CD4-positive, alpha-beta T cell treated with Interleukin-17A for 1 hour (primary cell): ENCODE measurements around the gene AGAP6.
"Not testable (repeated sequence)": the region's sequence is repeated elsewhere in the genome, so short reads cannot be mapped to it uniquely, and the experiment has no call there.

Experiments used
- DNase-seq: peaks from one replicate; pipeline ENCODE4 v3.0.0-alpha.2; 2020

AGAP6 gene

DNA sequence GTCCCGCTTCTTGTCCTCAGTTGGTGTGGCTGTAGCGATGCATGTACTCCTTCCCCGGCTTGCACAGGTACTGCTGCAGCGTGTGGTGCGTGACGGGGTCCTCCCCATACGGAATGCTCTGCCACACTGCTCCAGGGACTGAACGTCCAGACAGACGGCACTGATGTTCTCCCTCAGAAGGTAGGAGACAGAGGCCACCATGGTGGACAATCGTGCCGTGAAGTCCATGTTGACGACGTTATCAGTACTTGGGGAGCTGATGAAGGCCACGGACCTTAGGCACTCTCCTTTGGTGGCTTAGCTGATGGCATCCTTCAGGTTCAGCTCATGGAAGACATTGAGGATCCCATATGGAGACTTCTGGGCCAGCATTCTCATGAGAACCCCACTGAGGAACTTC, 37.4 kb downstream of the AGAP6 start:
- no peak for DNase-seq

DNA sequence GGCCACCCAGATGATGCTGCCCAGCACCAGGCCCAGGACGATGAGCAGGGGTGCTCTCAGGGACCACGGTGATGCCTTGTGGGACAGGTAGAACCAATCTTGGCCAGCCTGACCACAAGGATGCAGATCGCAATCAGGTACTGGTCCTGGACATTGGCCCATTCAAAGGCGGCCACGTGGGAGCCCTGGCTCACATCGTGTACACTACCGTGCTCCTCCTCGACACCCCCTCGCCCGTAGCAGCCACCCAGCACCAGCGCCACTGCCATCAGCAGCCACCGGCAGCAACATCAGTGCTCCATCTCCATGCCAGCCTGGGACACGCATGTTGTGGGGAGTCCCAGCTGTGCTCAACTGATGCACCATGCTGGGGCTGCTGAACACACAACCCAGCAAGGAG, 39.0 kb downstream of the AGAP6 start:
- no peak for DNase-seq

DNA sequence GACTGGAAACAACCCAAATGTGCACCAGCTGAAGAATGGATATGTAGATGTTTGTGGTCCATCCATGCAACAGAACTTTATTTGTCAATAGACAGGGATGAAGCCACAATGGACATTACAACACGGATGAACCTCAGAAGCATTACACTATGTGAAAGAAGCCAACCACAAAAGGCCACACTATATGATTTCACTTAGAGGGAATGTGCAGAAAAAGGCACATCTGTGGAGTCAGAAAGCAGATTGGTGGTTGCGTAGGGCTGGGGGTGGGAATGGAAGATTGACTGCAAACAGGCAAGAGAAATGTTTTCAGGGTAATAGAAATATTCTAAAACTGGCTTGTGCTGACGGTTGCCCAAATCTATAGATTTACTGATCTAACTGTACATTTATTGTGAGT, 45.3 kb downstream of the AGAP6 start:
- no peak for DNase-seq

DNA sequence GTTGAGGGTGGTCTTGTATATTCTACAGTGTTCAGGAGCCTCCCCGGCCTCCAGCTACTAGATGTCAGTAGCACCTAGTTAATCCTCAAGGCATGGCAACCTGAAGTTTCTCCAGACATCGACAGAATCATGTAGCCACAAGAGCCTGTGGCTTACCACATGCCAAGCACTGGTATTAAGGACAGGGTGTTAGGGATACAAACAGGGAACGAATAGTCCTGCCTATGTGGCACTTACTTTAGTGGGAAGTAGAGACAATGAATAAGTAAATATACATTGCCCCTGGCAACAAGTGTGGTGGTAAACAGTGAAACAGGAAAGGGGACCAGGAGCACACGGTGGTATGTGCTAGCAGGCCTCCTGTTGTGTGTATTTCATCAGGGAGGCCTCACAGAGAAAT, 47.1 kb downstream of the AGAP6 start:
- DNase-seq: not testable (repeated sequence)

DNA sequence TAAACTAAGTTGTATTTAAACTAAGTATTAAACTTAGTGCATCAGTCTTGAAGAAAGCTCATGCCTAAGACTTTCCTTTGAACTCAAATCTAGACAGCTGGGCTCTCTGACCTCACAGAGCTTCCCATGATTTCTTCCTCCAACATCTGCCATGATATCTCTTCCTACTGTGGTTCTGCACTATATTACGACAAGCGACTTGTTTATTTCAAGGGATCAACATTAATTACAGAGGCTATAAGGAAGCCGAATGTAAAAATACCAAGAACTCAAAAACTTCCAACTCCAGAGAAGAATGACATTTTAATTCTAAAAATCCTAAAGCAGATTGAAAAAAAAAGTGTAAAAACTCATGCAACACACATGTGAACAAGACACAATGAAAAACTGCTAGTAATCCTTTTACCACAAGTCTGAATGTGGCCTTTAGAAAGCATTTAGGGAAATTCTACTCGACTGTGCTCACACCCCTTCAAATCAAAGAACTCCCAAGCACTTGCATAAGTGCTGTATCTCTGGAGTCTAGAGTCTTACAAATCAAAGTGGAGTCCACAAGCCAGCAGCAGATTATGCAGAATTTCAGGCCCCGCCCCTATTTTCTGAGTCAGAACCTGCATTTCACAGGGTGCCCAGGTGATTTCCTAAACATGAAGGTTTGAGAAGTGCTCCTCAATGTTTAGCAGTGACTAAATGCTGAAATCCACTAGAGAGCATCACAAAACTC, 56.9 kb downstream of the AGAP6 start:
- no peak for DNase-seq

DNA sequence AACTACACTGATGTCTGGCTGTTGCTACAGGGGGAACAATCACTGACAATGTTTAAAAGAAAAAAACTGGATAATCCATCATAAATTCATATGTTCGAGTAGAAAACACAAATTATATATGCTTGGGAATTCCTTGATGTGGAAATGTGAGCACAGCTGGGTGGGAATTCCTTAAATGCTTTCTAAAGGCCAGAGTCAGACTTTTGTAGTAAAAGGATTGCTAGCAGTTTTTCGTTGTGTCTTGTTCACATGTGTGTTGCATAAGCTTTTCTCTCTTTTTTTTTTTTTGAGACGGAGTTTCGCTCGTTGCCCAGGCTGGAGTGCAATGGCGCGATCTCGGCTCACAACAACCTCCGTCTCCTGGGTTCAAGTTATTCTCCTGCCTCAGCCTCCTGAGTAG, 58.3 kb downstream of the AGAP6 start:
- not testable (repeated sequence) for DNase-seq

DNA sequence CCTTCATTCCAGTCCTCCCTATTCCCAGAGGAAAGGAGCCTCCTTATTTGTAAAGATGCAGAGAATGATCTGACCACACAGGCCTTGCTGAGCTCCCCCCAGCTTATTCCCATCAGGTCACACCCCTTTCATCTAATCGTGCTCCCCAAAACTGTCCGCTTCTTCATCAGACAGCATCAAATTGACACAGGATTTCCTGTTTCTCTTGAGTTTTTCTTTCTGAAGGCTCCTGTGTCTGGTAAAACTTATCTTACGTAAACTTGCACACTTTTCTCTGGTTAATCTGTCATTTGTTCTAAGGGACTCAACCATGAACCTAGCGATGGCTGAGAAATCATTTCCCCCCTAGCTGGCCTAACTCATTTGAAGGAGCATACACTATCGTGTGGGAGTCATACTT, 59.4 kb downstream of the AGAP6 start:
- DNase-seq: peak; percentile 7

DNA sequence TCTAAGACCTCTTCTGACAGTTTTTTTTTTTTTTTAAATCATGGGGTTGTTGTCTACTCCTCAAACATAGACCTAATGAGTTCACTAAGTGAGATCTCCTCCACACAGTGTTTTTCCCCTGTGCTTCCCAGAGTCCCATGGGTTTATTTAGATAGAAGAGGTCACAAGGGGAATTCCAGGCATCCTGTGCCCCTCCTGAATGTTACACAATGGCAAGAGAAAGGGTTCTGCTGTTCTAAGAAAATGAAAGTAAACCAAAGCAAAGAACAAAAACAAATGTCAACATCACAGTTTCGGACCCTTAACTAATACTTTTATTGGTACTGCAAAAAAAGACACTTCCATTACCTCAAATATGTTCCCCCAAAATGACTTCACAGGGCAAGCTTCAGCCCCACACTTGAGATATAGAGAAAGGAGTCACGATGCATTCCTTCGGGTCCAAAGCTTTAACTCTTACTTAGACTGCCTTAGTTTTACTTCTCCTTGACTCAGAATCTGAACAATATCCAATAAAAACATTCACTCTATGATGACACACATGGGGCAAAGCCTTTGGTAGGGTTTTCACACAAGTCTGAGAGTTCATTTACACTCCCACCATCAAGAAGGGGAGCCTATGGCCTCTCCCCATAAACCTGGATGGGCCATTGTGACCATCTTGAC, 63.9 kb downstream of the AGAP6 start:
- DNase-seq: peak; percentile 7

DNA sequence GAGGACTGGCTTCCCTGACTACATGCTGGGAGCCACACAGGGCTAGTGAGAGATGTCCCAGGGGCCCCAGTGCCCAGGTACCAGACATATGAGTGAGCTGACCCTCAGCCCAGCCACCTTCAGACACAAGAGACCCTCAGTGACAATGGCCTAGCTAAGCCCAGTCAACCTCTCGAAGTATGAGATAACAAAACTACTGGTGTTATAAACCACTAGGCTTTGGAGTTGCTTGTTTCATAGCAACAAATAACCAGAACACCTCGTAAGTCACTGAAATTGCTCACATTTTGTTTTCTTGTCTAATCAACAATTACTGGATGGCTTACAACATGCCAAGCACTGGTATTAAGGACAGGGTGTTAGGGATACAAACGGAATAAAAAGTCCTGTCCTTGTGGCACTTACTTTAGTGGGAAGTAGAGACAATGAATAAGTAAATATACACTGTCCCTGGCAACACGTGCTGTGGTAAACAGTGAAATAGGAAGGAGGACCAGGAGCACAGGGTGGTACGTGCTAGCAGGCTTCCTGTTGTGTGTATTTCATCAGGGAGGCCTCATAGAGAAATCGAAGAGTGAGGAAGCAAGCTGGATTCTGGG, 64.7 kb downstream of the AGAP6 start:
- not testable (repeated sequence) for DNase-seq

DNA sequence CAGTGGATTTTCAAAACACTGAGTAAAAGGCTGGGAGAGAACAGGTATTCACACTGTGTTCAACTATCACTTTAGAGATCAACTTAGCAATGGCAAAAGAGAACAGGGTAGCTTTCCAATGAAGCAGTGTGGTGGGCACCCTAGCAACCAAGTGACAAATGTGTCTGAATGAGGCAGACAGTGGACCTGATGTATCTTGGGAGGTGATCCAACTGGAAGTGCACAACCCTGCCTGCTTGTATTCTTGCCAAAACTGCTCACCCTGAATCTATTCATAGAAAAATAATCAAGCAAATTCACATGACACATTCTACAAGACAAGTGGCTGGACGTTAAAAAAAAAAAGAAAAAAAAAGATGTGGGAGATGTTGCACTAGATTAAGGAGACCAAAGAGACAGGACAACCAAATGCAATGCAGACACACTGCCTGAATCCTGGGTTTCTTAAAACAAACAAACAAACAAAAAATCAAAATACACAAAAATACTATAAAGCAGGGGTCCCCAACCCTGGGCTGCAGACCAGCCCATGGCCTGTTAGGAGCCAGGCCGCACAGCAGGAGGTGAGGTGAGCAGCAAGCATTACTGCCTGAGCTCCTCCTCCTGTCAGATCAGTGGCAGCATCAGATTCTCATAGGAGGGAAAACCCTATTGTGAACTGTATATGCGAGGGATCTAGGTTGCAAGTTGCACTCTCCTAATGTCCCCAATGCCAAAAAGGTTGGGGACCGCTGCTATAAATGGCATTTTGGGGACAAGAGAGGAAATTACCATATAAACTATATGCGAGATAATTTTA, 67.5 kb downstream of the AGAP6 start:
- not testable (repeated sequence) for DNase-seq

DNA sequence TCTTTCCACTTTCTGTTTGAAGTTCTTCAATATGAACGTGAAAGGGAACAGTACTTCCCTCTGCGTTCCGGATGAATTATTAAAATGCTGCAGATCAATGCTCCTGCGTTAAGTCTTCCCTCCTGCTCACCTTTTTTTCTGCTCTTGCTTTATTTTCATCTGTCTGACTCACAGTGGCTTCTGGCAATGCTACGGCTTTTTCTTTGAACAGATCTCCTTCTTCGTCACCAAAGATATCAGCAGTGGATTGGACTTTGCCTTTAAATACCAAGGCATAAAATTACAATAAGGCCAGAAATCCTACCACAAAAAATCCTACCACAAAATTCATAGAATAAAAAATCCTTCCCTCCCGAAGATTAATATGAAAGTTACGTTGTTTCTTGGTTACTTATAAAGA, 68.4 kb downstream of the AGAP6 start:
- DNase-seq: not testable (repeated sequence)

DNA sequence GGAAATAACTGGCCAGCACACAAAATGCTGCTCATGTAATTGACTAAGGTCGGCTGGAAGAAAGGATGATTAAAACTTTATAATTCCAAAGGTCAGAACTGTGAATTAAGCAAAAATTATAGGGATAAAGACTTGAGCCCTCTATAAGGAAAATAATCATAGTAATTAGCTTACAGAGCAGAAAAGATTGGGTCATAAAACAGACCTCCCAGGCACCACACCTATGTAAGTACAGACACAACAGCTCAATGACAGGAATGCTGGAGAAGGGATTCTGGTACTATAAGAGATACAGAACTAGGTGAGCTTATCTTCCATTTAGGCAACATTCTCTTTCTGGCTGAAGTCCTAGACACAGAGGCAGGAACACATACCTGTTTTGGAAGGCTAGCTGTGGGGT, 70.5 kb downstream of the AGAP6 start:
- DNase-seq: not testable (repeated sequence)

DNA sequence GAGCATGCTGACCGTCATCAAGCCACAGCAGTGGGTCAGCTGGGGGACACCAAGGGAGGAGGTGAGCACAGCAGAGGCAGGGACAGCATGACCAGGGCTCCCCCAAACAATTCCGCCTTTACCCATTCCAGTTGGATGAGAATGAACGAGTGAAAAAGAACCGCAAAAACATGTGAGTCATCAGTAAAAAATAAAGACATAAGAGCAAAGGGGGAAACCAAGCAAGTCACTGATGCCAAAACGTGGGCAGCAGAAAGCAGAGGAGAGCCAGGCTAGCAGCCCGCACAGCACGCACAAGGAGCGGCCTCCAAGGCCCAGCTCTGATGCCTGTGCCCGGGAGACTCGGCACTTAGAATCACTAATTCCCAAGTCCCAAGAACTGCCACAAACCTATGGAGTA, 71.7 kb downstream of the AGAP6 start:
- DNase-seq: not testable (repeated sequence)
